Thyroid gland (tissue), 4 donors: Measurements from ENCODE around the gene ANKRD11.

Source experiments
- POLR2A ChIP-seq, 2 donors: fragments of 450-650 bp; IDR thresholded peaks; one replicate each; pipeline ENCODE4 v1.6.1; 2017; ENCODE audit warnings: antibody characterized with exemption in 2 of 2, mild to moderate bottlenecking in 2 of 2, moderate library complexity in 1 of 2
- TF ChIP-seq, protein P1 (sequence below), 6 experiments: fragments of 200-600 bp in 3 of 6; fragments of 450-650 bp in 3 of 6; sonication (generic) in 3 of 6; IDR thresholded peaks; one replicate each; pipeline ENCODE4 v1.5.1; 2016 to 2019; ENCODE audit warnings: antibody characterized with exemption in 6 of 6, mild to moderate bottlenecking in 2 of 6, inconsistent platforms in 1 of 6, moderate library complexity in 1 of 6

DNA sequence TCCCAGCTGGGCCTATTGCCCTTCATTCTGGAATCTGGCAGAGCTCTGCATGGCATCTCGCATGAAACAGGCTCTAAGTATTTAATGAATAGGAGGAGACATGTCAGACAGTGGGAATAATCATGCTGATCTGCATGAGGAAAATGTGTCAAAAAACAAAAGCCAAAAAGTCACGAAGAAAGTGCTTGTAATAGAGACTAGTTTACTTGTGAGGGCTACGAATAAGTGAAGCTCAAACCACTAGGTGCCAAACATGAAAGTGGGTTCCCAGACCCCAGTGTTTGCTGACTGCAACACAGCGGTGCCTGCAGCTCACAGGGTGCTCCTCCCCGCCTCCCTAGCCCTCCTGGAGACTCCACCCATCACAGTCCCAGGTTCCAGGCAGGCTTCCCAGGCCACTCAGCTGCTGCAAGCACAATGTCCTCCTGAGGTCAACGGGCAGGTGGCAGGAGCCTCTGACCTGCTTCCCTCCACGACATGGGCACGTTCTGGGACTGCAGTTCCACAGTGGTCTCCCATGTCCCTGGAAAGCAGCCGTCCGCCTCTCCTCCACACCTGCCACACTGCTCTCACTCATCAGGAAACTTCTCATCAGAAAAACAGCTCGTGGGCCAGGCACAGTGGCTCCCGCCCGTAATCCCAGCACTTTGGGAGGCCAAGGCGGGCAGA is 96.5 kb downstream of the ANKRD11 start:
- TF ChIP-seq, protein P1, sequence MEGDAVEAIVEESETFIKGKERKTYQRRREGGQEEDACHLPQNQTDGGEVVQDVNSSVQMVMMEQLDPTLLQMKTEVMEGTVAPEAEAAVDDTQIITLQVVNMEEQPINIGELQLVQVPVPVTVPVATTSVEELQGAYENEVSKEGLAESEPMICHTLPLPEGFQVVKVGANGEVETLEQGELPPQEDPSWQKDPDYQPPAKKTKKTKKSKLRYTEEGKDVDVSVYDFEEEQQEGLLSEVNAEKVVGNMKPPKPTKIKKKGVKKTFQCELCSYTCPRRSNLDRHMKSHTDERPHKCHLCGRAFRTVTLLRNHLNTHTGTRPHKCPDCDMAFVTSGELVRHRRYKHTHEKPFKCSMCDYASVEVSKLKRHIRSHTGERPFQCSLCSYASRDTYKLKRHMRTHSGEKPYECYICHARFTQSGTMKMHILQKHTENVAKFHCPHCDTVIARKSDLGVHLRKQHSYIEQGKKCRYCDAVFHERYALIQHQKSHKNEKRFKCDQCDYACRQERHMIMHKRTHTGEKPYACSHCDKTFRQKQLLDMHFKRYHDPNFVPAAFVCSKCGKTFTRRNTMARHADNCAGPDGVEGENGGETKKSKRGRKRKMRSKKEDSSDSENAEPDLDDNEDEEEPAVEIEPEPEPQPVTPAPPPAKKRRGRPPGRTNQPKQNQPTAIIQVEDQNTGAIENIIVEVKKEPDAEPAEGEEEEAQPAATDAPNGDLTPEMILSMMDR (IDR thresholded peaks at IDR 0.05), result no peak
- no peak for TF ChIP-seq POLR2A (IDR thresholded peaks at IDR 0.05)
